Endothelial cell of umbilical vein (primary cell): ENCODE results near the gene ARRDC2.

Experiments
- CTCF ChIP-seq, 2 donors: IDR thresholded peaks; 1 replicate in 1 of 2; 2 replicates in 1 of 2; pipeline ENCODE4 v1.5.1; 2011; ENCODE audit warnings: low read length in 2 of 2, mild to moderate bottlenecking in 2 of 2, moderate library complexity in 2 of 2, control low read depth in 1 of 2, inconsistent platforms in 1 of 2, low read depth in 1 of 2; ENCODE audit not compliant: insufficient read depth in 1 of 2; ENCODE audit errors: extremely low read depth in 1 of 2
- EZH2 ChIP-seq: IDR thresholded peaks from 2 replicates; pipeline ENCODE4 v1.6.1; 2012; ENCODE audit warnings: borderline replicate concordance, low read depth, mild to moderate bottlenecking, moderate library complexity, low read length, inconsistent platforms; ENCODE audit not compliant: severe bottlenecking
- GATA2 ChIP-seq: IDR thresholded peaks from 2 replicates; pipeline ENCODE4 v1.7.0; 2011; ENCODE audit warnings: low read depth, mild to moderate bottlenecking, moderate library complexity, mixed read lengths, low read length; ENCODE audit not compliant: insufficient read length, insufficient read depth
- JUN ChIP-seq: IDR thresholded peaks from 2 replicates; pipeline ENCODE4 v1.6.1; 2011; ENCODE audit warnings: borderline replicate concordance, low read depth; ENCODE audit not compliant: insufficient read length, insufficient read depth
- MYC ChIP-seq: IDR thresholded peaks from one replicate; pipeline ENCODE4 v1.6.1; 2011; ENCODE audit warnings: mild to moderate bottlenecking, low read depth, low read length
- POLR2A ChIP-seq: IDR thresholded peaks from 2 replicates; pipeline ENCODE4 v1.6.1; 2012; ENCODE audit warnings: low read depth, mild to moderate bottlenecking, control low read depth, low read length
- POLR2AphosphoS5 ChIP-seq: IDR thresholded peaks from 2 replicates; pipeline ENCODE4 v1.6.1; 2012; ENCODE audit warnings: low read depth, mild to moderate bottlenecking, control low read depth, low read length, moderate library complexity; ENCODE audit not compliant: insufficient read depth

GRCh38 chr19:18027151-18027550, 19.2 kb downstream of the ARRDC2 start:
- TF ChIP-seq EZH2 (no peak), CTCF (IDR thresholded peaks at IDR 0.05; ENCODE audit: extremely low read depth in 1 of 2, insufficient read depth in 1 of 2, low read depth in 1 of 2, low read length in 2 of 2) (no peak), POLR2A (no peak), GATA2 (no peak), JUN (no peak), MYC (no peak), POLR2AphosphoS5 (no peak)
